ENCODE measurements around the gene ADGRL3. TPM values are rescaled to one million over a fixed set of nuclear protein-coding genes. Genes with fewer than 3 reads are reported as not detected.

ADGRL3 gene
- total and polyA plus RNA-seq, 12 donors = 2.4 to 182 (median 22.1) TPM

- no peaks in the 10 kb centered on the region for H3K9me3 ChIP-seq (replicated peaks in 1 of 3)
- peak overlapping the region in 4 of 5 donors; percentile 11 to 69 (median 60) for H3K27ac ChIP-seq
- 44 to 73% (median 58%) methylated on average over 1 of the region's 1 CpG for WGBS, 4 donors
- H3K27me3 ChIP-seq = no peaks in the 10 kb centered on the region
- intact Hi-C loops (cut with DNase I) = no loop called here
- no peak for DNase-seq
- H3K36me3 ChIP-seq (replicated peaks in 1 of 2) = no peaks in the 10 kb centered on the region
- no peak for TF ChIP-seq CTCF (IDR thresholded peaks at IDR 0.05)
- TF ChIP-seq POLR2A (IDR thresholded peaks at IDR 0.05) = no peak
- H3K4me3 ChIP-seq = no peak overlapping the region
- peaks cover 12 to 14% of the 10 kb centered on the region in 2 donors for H3K4me1 ChIP-seq (replicated peaks in 1 of 2)
Observed at GRCh38 chr4:61461956-61462355, 261.8 kb downstream of the ADGRL3 start.

GRCh38 chr4:61462451-61463326 is 262.6 kb downstream of the ADGRL3 start:
- TF ChIP-seq CTCF (IDR thresholded peaks at IDR 0.05) = no peak
- no peak for TF ChIP-seq POLR2A (IDR thresholded peaks at IDR 0.05)
- intact Hi-C loops (cut with DNase I) = no loop called here
- 40 to 46% (median 42%) methylated on average over 5 of the region's 5 CpGs for WGBS, 4 donors
- DNase-seq = peak in 4 of 7 donors; percentile 18 to 40 (median 34)
- Histone ChIP-seq H3K4me1 (replicated peaks in 1 of 2) (peaks cover 10 to 14% of the 10 kb centered on the region in 2 donors), H3K4me3 (no peak overlapping the region), H3K9me3 (replicated peaks in 1 of 3) (no peaks in the 10 kb centered on the region), H3K27ac (peak overlapping the region; percentile 53 to 71 (median 66)), H3K36me3 (replicated peaks in 1 of 2) (no peaks in the 10 kb centered on the region), H3K27me3 (no peaks in the 10 kb centered on the region)

- 70 to 79% (median 71%) methylated on average over 6 of the region's 6 CpGs for WGBS, 4 donors
- Histone ChIP-seq H3K9me3 (replicated peaks in 1 of 3) (no peaks in the 10 kb centered on the region), H3K36me3 (replicated peaks in 1 of 2) (no peaks in the 10 kb centered on the region), H3K4me1 (replicated peaks in 1 of 2) (peaks cover 1 to 10% of the 10 kb centered on the region in 2 donors), H3K4me3 (no peak overlapping the region), H3K27ac (no peak overlapping the region), H3K27me3 (no peaks in the 10 kb centered on the region)
- intact Hi-C loops (cut with DNase I) = no loop called here
- DNase-seq = peak in 1 of 7 donors; percentile 10
- no peak for TF ChIP-seq CTCF (IDR thresholded peaks at IDR 0.05)
- TF ChIP-seq POLR2A (IDR thresholded peaks at IDR 0.05) = no peak
Observed at GRCh38 chr4:61468024-61468720, 268.0 kb downstream of the ADGRL3 start.

GRCh38 chr4:61473306-61473705 is 273.2 kb downstream of the ADGRL3 start:
- H3K4me1 ChIP-seq (replicated peaks in 1 of 2) = peaks cover 10% of the 10 kb centered on the region in 2 donors
- WGBS, 4 donors = 79 to 85% (median 82%) methylated on average over 3 of the region's 3 CpGs
- no peak for DNase-seq
- H3K4me3 ChIP-seq = no peak overlapping the region
- TF ChIP-seq CTCF (IDR thresholded peaks at IDR 0.05) (no peak), POLR2A (IDR thresholded peaks at IDR 0.05) (no peak)
- intact Hi-C loops (cut with DNase I) = no loop called here
- no peaks in the 10 kb centered on the region for H3K36me3 ChIP-seq (replicated peaks in 1 of 2)
- no peak overlapping the region for H3K27ac ChIP-seq
- no peaks in the 10 kb centered on the region for H3K9me3 ChIP-seq (replicated peaks in 1 of 3)
- no peaks in the 10 kb centered on the region for H3K27me3 ChIP-seq

Data from adrenal gland (tissue), 12 donors.